Fibroblast of skin of right biceps (primary cell): Measurements from ENCODE around the gene SLIT3.

Experiments
- DNase-seq: peaks from one replicate; pipeline ENCODE4 v3.0.0-alpha.2; 2013

Gene SLIT3

DNA sequence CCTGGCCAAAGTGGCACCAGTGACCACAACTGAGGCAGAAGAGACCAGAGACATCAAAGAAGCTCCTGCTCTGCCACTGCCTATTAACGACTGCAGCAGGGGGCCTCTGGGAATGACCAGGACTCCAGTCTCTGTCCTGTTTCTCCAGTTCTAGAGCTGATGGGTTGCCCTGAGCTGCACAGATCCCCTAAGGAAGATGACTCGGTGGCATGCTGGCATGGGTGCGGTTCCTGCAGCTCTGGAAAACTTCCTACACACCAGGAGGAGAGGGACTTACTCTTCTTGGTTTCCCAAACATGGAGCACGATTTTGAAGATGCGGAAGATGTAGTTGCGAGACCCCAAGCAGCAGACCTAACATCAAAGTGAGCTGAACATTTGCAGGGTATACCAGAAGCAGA lies 2.7 kb downstream of the SLIT3 start:
- no peak for DNase-seq

DNA sequence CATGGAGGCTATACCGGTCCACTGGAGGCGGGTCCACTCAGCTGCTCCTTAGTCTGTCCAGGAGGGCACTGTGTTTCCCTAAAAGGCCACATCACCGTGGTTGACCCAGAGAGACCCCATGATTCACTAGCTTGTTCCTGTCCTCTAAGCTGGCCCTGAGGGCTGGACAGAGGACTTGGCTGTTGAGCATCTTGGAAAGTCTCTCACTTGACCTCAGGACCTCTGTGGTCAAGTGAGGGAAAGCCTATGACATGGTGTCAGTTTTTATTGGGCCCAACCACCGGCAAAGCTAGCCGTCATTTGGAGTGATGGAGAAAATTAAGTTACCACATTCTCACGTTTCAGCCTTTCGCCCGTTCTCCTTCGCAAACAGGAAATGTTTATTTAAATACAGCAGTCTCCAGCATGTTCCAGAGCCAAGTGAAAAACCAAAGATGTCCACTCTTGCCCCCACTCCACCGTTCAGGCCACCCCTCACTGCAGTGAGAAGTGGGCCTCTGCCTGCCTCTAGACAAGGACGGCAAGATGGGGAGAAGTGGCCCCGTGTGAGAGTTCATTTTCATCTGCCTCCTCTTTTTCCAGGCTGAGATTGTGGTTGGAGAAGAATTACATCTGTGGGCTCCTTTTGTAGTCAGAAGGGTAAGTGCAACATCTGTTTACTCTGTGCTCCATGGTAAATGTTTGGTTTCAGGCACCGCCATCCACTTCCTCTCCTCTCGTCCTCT lies 4.4 kb downstream of the SLIT3 start:
- no peak for DNase-seq

GRCh38 chr5:169295306-169295705 lies 5.6 kb downstream of the SLIT3 start:
- DNase-seq = no peak

- DNase-seq = no peak
Measured at GRCh38 chr5:169294621-169295020, 6.3 kb downstream of the SLIT3 start.

GRCh38 chr5:169291877-169292276 lies 9.1 kb downstream of the SLIT3 start:
- DNase-seq = no peak

- DNase-seq = no peak
Measured at GRCh38 chr5:169290895-169291294, 10.0 kb downstream of the SLIT3 start.

DNA sequence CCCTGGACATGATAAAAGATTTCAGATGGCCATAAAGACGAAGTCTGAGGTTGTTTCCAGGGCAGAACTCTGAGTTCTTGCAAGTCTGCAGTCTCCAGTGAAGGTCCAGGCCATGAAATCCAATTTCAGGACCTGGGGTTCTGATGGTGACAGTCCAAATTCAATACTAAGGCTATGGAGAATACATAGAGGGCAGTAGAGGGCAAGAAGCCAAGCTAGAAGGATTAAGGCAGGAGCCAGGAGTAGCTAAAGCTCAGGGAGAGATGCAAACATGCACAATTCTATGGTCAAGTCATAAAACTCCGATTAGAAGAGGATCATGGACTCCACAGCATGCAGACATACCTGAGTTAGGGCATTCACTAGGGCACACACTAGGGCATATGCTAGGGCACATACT lies 11.4 kb downstream of the SLIT3 start:
- DNase-seq = no peak

DNA sequence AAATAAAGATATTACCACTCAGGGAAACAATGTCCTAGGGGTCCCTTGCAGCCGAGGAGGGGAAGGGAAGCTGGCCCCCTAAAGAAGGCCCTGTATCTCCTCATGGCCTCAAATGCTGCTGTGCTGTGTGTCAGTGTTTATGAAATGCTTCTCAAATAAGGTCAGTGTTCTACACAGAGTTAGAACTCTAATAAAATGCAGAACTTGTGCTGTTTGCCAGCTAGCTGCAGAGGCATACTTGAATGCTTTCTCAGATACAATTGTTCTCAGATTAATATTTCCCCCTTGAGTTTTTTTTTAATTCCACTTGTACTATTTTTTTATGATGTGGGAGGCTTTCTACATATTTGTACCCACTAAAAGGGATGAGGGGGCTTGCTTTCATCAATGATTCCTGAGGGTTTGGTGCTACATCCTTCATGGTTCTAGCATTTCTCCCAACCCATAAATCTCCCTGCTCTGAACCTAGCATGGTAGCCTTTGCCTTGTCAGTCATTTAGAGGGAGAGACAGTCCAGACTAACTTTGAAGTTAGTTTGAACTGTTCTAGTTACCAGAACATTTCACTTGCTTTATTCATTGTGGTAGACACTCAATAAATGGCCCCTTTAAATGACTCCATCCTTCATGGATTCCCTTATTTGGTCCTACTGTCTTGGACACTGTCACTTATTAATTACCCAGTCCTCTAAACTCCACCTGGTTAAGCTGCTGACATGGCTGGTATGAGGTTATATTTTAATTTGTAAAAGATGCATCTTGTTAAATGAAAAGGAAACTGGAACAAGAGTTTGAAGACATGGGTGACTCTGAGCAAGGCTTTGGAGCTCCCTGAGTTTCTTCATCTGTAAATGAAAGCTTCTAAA lies 12.6 kb downstream of the SLIT3 start:
- no peak for DNase-seq

GRCh38 chr5:169287529-169287928 lies 13.4 kb downstream of the SLIT3 start:
- DNase-seq = no peak

DNA sequence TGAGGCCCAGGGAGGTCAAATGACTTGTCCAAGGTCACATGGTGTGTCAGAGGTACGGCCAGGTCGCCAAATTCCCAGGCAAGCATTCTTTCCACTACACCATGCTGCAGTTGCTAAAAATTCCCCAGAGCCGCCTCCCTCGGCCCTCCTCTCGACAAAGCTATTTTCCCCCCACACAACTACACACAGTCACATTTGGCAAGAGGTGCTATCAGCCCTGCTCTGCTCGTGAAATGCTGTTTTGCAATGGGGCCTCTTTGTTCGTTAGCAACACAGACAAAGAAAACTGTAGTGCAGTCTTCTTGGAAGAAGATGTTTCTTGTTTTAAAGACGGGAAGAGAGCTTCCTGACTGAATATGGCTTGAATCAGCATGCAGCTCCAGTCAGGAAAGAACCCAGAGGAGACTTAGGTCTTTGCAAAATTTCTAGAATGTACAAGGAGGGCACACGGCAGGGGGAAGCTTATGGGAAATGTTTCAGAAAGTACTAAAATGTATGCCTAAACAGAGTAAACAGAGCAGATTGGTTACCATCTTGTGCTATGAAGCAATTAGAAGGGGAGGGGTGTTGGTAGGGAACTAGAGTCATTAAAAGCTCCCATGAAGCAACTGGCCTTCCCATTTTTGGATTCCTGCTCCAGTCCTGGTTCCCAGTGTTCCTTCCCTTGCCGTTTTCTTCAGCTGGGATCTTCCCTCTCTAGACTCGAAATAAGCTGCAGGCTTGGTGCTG lies 14.2 kb downstream of the SLIT3 start:
- no peak for DNase-seq

- DNase-seq = no peak
Measured at GRCh38 chr5:169283887-169284286, 17.1 kb downstream of the SLIT3 start.

DNA sequence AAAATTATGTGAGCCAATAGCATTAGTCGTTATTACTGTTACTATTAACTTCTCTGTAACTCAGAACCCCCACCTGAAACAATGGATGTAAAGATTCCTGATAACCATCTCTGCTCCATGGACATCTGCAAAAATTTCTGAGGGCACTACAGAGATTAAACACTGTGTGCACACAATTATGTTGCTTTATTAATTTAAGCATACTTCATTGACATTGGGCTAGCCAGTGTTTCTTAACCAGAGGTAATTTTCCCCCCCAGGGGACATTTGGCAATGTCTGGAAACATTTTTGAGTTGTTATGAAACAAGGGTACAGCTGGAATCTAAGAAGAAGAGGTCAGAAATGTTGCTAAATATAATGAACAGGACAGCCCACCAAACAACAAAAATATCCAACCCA lies 19.3 kb downstream of the SLIT3 start:
- no peak for DNase-seq

GRCh38 chr5:169280696-169281095 lies 20.2 kb downstream of the SLIT3 start:
- DNase-seq = no peak

GRCh38 chr5:169280286-169280685 lies 20.7 kb downstream of the SLIT3 start:
- DNase-seq = no peak

- no peak for DNase-seq
Measured at GRCh38 chr5:169279125-169279524, 21.8 kb downstream of the SLIT3 start.

DNA sequence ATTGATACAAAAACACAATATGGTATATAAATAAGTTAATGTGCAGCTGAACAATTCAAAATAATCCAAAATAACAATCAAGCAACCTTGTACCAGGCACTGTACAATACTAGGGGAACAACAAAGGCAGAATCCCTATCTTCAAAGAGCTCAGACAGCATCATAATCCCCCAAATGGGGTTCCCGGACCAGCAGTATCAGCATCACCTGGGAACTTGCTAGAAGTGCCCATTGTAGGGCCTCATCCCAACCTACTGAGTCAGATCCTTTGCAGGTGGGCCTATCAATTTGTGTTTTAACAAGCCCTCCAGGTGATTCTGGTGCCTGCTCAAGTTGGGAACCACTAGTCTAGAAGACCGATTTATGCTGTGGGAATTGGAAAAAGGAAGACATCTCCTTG lies 27.1 kb downstream of the SLIT3 start:
- DNase-seq = no peak

- DNase-seq = no peak
Measured at GRCh38 chr5:169273451-169273850, 27.5 kb downstream of the SLIT3 start.

GRCh38 chr5:169272731-169273427 lies 28.1 kb downstream of the SLIT3 start:
- DNase-seq = no peak

DNA sequence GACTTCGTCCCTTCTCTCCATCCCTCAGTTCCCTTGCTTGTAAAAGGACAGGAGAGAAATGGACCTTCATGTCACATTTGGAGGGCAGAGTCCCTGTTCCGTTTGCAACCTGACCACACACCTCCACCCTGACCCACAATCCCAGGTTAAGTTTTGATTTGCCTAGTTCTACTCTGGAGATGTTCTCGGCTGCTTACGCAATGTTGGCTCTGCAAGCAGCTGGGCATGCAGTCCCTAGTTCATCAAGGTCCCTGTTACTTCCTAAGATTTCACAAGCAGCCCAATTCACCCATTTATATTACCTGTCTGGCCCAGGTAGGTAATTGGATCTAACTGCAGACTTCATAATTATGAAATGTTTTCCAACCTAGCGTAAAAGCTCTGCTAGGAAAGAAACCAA lies 28.8 kb downstream of the SLIT3 start:
- no peak for DNase-seq

GRCh38 chr5:169270827-169271226 lies 30.1 kb downstream of the SLIT3 start:
- no peak for DNase-seq

GRCh38 chr5:169268019-169268418 lies 32.9 kb downstream of the SLIT3 start:
- peak; percentile 86 for DNase-seq

DNA sequence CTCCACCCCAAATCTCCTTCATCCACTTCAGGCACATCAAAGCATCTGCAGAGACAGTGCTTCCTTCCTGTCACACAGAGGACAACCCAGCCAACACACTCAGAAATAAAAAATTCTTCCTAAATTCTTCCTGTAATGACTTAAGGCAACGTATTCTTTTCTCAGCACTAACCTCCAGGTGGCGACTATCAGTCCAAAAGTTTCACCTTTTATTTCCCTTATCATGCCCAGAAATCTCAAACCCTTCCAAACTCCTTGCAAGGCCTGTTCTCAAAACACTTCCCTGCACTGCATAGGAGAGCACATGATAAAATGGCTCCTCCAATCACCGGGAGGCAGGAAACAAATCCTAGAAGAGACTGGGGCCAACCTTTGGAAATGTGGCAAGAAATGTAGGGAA lies 35.1 kb downstream of the SLIT3 start:
- peak; percentile 31 for DNase-seq

DNA sequence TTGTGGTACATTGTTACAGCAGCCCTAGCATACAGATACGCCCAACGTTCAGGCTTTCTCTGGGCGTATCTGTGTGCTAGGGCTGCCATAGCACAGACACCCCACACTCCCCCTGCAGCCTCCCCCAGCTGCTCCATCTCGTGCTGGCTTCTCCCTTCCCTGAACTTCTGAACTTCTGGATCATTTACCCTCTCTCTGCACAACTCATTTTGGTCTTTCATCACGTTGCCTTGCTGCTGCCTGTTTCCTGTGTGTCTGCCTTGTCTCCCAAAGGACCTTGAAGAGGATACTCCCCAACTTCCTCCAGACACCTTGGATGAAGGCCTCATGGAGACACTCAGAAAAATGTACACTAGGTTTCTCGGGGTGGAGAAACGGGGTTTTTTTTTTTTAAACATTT lies 37.3 kb downstream of the SLIT3 start:
- DNase-seq = peak; percentile 44
